Gastroesophageal sphincter (tissue), 3 donors: ENCODE measurements around the gene TMEM229B.

Experiments used
- CTCF ChIP-seq, 4 experiments: fragments of 200-600 bp in 2 of 4; fragments of 450-650 bp in 2 of 4; sonication (generic) in 1 of 4; IDR thresholded peaks; one replicate each; pipeline ENCODE4 v1.5.1; 2017 to 2019; ENCODE audit warnings: antibody characterized with exemption in 4 of 4, mild to moderate bottlenecking in 2 of 4, moderate library complexity in 2 of 4
- EP300 ChIP-seq: sonication (generic); formaldehyde crosslinking; IDR thresholded peaks from one replicate; pipeline ENCODE4 v1.6.1; 2017; ENCODE audit warnings: antibody characterized with exemption, mild to moderate bottlenecking
- POLR2A ChIP-seq, 2 donors: fragments of 450-650 bp; IDR thresholded peaks; one replicate each; pipeline ENCODE4 v1.6.1; 2017; ENCODE audit warnings: antibody characterized with exemption in 2 of 2, mild to moderate bottlenecking in 2 of 2, moderate library complexity in 1 of 2
- POLR2AphosphoS5 ChIP-seq: sonication (generic); formaldehyde crosslinking; IDR thresholded peaks from one replicate; pipeline ENCODE4 v1.6.1; 2017; ENCODE audit warnings: antibody characterized with exemption

- no peak for TF ChIP-seq CTCF (IDR thresholded peaks at IDR 0.05)
- no peak for TF ChIP-seq EP300
- no peak for TF ChIP-seq POLR2A (IDR thresholded peaks at IDR 0.05)
- TF ChIP-seq POLR2AphosphoS5, result no peak
Observed at GRCh38 chr14:67520482-67520881, 32.0 kb upstream of the TMEM229B start.
